GM18907 (cell line): ENCODE measurements around the gene ISM1.
"Not testable (repeated sequence)": the region's sequence is repeated elsewhere in the genome, so short reads cannot be mapped to it uniquely, and the experiment has no call there.

Experiments used
- ATAC-seq: cut with Tn5 transposase; IDR thresholded peaks from one replicate; pipeline ENCODE4 v1.9.1; 2021; ENCODE audit warnings: mild to moderate bottlenecking, moderate library complexity; ENCODE audit not compliant: unreplicated experiment

ISM1 gene

DNA sequence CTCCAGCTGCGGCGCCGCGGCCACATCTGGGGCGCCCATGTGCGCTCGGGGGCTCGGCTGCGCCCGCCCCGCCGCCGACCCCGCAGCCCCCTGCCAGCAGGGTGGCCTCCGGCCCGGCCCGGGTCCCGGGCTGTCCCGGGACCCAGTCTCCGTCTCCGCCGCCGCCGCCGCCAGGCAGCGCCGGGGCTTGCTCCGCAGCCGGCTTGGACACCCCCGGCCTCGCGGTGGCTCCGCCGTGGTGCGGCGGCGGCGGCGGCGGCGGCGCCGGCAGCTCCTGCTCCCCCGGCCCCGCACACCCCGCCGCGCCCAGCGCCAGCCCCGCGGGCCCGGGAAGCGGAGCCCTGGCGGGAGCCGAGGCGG is 219 bp downstream of the ISM1 start:
- peak; percentile 24 for ATAC-seq

DNA sequence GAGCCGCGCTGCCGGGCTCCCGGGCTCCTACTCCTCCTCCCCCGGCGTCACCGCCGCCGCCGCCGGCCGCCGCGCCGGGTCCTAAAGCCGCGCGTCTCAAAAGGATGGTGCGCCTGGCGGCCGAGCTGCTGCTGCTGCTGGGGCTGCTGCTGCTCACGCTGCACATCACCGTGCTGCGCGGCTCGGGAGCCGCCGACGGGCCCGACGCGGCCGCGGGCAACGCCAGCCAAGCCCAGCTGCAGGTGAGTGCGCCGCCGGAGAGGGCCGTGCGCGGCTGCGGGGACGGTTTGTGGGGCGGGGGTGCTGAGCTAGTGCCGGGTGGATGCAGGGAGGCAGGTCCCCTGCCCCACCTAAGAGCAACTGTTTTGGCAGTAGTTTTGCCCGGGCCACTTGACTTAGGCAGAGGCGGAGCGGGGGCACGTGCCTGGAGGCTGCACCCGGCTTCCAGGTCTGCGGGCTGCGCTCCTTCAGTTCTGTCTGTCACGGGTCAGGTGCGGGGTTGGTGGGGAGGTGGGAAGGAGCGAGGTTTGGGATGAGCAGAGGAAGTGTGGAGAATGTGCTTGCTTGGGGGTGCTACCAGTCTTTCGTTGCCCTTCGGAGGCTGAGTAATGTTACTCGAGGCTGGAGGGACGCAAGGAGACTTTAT is 722 bp downstream of the ISM1 start:
- peak; percentile 93 for ATAC-seq

DNA sequence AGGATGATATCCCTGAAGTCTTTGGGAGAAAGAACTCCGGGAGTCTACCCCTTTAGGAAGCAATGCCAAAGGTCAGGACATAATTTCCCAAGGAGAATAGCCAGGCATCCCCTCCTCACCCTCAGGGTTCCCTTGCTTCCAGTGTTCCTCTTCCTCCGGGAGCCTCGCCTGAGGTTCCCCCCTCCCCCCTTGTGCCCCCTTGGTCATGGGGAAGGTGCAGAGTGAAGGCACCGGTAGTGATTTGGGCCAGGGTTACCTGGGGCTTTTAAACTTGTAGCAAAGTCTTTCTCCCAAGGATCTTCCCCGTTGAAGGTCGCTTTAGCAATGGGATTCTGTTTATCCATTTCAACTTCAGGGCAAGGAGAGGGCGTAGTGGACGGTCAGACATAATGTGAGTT is 1.2 kb downstream of the ISM1 start:
- no peak for ATAC-seq

DNA sequence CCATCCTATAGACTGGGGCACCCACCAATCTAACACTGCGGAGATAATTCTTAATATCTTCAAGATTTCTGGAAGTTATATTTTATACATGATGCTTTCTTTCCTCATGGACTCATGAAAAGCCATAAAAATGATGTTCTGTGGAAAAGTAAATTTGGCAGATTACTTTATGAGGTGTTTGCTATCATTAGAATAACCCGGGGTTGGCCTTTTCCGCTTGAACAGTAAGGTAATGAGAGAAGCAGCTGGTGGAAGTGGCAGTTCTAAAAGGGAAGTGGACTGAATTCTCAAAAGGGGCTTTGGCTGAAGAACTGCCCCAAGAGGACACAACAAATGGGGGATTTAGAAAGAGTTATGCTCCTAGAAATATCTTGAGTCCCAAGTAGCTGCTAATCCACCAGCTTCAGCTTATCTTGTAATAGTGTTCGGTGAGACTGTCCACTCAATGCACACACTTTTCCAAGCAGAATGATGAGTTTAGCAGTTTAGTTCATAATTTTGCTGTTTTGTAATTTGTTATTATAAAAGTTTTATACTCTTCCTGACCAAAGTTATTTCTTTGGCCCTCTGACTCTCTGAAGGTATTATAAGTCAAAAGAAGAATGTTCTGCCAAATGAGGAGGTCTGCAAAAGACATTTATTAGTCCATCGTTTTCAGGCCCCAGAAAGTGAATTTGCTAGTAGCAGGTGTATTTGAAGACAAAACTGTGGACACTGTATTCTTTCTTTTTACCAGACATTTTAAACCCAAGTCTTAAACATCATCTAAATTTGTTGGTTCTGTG is 2.9 kb downstream of the ISM1 start:
- no peak for ATAC-seq

DNA sequence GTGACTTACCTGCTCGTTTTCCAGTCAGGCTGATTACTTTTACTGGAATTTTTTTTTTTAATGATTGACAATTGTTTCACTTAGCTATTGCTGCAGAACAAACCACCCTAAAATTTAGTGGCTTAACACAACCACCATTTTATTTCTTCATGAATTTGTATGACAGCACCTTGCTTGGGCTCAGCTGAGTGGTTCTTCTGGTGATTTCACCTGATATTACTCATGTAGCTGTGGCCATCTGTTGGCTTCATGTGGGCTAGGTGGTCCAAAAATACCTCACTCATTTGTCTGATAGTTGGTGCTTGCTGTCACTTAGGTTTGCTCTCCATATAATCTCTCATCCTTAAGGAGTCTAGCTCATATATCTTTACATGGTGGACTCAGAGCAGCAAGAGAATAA is 5.3 kb downstream of the ISM1 start:
- ATAC-seq = no peak

DNA sequence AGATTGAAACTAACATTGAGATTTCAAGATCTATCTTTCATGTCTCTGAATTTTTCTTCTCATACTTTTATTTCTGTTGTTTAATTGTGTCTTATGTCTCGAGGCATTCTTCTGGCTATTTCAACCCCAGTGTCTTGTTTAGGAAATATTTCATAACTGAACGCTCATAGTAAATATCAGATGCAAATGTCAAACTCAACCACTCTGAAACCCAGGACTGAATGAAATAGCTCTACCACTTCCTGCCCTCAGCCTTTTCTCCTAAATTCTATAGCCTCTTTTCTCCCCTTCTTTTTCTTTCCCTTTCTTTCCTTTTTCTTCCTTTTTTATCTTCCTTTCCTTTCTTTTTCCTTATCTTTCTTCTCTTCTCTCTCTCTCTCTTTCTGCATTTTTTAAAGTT is 7.7 kb downstream of the ISM1 start:
- ATAC-seq = no peak

DNA sequence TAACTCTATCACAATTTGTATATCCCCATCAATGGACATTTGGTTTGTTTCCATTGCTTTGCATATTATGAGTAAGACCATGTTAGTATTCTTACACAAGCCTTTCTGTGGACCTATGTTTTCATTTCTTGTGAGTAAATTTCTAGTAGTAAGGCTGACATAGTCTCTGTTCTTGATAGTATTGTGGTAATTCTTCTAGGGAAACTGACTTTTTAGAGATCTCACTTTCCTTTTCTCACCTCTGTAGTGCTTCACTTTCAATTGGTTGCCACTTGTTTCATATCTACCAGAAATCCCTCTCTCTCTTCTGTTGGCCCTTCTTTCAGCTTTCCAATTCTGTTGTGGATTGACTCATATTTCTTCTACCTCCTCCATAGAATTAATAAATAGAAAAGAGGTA is 8.5 kb downstream of the ISM1 start:
- peak; percentile 71 for ATAC-seq

DNA sequence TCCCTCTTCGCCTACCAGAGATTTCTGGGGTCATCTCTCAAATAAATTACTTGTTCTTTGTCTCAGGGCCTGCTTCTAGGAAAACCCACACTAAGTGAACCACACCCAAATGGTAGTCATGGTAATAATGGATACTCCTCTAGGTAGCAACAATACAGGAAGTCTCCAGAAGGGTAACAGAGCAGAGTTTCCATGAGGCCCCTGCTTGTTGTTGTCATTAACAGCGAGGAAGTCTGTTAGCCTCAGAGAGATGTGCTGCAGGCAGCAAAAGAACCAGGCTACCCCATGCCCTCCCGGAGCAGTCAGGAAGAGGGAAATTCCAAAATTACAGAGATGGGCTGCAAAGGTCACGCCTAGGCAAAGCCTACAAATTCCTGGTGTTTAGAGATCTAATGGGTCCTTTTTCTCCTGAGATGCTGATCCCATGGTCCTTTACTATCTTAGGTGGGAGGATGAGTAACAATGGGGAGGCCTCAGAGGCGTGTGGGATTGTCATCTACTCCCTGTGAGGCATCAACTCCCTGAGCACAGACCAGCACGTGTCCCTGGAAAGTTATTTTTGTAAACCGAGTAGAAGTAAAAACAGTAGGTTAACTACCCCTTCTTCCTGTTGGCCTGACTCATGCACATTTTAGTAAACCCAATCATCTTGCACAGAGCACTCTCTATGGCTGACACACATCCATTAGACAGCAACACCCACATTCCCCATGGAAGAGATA is 10.1 kb downstream of the ISM1 start:
- no peak for ATAC-seq

DNA sequence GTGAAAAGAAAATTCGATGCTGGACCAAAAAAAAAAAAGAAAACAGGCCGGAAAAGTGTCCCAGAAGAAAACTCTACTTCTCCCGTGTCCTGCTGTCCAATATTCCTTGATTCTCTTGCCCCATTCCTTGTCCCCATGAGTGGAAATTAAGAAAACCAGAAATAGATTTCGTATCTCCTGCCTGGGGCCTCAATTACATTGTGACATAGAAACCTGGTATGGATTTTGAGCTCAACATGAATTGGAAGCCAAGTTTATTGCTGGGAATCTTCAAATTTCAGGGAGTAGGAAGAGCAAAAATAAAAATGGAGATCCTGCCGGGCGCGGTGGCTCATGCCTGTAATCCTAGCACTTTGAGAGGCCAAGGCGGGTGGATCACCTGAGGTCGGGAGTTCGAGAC is 11.9 kb downstream of the ISM1 start:
- ATAC-seq = no peak

DNA sequence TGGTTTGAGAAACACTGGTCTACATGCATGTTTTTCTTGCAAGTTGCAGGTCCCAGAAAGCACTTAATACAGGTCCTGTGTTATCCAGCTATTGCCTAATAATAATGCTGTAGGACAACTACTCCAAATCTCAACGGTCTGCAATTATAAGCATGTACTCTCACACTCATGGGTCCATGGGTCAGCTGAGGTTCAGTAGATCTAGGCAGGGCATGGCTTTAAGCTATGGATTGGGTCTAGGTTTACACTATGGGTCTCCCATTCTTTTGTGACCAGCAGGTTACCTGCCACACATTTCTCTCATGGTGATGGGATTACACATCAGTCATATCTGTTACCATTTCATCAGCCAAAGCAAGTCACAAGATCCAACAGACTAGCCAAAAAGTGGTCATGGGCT is 13.9 kb downstream of the ISM1 start:
- ATAC-seq = no peak

DNA sequence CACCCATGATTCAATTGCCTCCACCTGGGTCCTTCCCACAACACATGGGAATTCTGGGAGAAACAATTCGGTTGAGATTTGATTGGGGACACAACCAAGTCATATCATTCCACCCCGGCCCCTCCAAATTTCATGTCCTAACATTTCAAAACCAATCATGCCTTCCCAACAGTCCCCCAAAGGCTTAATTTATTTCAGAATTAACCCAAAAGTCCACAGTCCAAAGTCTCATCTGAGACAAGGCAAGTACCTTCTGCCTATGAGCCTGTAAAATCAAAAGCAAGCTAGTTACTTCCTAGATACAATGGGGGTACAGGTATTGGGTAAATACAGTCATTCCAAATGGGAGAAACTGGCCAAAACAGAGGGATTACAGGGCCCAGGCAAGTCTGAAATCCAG is 15.3 kb downstream of the ISM1 start:
- ATAC-seq = not testable (repeated sequence)

DNA sequence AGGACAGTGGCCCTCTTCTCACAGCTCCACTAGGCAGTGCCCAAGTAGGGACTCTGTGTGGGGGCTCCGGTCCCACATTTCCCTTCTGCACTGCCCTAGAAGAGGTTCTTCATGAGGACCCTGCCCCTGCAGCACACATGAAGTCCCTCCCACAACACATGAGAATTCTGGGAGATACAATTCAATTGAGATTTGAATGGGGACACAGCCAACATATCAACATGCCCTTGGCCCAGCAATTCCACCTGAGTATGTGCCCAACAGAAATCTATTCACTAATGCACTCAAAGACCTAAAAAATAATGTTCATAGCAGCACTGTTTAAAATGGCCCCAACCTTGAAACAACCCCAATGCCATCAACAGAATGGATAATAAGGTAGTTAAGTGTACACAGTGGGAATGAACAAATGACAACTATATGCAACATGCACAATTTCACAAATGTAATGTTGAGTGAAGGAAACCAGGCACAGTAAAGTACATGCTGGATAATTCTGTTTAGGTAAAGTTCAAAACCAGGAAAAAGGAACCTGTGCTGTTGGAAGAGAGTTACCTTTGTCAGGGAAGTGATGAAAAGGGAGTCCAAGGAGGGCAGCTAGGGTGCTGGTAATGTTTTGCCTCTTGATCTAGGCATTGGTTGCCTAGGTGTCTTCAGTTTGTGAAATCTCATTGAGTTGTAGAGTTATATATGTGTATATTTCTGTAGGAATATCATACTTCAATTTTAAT is 16.1 kb downstream of the ISM1 start:
- no peak for ATAC-seq

DNA sequence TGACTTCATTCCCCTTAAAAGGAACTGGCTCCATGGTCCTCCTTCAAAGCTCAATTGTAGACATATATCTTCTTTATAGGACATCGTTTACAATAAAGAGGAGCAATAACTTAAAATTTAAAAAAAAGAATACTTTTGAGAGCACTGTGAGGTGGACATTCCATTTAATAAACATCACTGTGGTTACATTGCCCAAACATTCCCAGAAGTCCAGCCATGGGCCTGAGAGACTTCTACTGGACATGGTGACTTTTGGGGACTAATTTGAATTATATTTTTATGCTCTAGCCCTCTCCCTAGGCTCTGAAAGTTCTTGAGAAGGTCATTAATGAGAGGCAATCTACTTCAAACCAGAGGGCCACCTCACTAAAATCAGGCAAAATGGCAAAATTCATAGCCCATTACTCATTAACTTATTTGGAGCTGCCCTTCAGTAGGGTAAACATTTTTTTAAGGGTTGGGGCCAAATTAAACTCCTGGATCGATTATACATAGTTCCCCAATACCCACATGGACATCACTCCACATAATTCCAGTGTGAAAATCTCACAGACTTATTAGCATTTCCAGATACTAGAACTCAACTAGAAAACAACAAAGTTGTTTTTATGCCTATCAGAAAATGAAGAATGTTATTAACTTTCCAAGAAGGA is 17.1 kb downstream of the ISM1 start:
- ATAC-seq = no peak

DNA sequence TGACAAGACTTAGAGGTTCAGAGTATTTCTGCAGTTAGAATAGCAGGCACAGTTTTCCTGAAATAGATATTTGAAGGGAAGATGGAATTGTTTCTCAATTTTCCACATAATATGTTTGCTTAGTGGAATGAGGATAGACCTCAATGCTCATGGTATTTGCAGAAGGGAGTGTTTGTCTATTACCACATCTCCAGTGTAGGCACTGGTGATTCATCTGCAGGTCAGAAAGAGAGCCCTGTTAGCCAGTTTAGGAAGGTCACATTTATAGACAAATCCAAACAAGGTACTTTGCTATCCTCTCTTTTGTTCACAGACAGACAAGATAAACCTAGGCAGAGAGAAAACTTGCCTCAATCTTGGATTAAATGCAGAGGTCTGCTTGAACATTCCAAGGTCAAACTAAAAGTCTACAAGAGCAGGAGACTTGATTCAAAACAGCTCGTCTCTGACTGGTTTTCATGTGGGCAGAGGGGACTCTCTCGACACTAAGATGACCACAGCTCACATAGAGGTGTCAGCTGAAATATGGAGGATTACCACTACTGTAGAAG is 22.8 kb downstream of the ISM1 start:
- no peak for ATAC-seq

DNA sequence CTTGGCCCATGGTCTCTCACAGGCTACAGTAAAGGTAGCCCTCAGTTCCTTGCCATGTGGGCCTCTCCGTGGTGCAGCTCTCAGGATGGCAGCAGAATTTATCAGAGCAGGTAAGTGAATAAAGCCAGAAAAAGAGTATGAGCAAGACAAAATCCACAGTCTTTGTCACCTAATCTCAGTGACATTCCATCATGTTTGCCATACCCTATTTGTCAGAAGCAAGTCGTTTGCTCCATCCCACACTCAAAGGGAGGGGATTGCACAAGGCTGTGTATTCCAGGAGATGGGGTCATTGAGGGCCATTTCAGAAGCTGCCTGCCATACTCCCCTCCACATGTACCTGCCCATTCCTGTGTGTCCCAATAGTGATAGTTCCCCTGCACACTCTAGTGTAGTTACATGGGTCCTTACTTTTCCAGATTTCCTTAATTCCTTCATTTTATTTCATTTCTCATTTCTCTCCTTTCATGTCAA is 24.2 kb downstream of the ISM1 start:
- no peak for ATAC-seq

DNA sequence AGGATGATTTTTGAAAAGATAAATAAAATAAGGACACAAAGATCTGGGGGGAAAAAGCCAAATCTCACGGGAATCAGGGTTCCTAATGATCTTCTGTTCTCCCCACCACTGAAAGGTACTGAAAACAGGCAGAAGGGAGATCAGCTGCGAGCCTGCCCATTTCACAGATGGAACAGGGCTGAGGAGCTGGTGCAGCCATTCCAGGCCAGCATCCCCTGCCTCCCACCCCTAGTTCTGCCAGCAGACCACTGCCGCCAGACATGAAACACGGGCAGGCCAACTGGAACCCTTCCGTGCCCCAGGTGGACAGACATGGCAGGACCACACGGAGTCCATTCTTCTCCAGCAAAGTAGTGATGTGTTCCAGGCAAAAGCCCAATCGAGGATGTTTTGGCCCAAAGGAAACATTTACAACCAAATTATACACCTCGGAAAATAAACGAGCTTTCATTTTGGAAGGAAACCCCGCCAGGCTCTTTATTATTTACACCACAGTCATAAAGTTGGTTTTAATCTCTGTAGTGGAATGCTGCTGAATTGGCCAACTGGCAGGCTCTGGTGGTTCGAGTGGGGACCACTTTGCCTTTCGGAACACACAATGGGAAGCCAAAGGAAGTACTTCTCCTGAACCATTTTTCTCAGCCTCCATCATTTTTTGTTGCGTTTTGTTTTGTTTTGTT is 28.2 kb downstream of the ISM1 start:
- no peak for ATAC-seq

DNA sequence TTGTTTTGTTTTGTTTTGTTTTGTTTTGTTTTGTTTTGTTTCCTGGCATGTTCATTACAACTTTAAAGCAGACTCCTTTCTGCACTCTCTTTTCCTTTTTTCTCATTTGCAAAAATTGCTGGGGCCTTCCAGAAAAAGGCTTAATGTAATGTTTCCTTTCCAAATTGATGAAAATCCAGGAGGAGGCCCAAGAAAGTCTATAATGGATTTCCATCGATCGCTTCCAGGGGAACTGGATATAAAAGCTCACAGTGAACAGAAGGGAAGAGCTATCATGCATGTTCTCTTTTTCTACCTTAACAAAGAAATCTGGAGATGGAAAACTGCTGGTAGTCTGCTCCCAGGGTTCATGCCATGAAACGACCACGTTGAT is 28.7 kb downstream of the ISM1 start:
- no peak for ATAC-seq

DNA sequence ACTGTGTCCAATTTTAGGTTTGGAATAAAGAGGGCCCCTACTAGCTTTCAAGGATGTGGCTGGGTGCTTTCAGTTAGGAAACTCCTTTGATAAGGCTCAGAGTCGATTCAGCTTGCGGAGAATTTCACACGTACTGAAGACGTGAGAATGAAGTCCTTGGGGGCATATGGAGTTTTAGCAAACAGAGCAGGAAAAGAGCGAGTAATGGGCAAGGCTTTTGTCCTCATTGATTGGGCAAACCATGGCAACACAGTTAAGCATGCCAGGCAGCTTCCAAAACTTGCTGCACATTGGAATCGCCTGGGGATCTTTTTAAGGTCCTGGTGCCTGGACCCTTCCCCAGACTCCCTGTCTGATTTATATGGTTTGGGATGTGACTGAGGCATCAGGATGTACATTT is 29.2 kb downstream of the ISM1 start:
- ATAC-seq = no peak

DNA sequence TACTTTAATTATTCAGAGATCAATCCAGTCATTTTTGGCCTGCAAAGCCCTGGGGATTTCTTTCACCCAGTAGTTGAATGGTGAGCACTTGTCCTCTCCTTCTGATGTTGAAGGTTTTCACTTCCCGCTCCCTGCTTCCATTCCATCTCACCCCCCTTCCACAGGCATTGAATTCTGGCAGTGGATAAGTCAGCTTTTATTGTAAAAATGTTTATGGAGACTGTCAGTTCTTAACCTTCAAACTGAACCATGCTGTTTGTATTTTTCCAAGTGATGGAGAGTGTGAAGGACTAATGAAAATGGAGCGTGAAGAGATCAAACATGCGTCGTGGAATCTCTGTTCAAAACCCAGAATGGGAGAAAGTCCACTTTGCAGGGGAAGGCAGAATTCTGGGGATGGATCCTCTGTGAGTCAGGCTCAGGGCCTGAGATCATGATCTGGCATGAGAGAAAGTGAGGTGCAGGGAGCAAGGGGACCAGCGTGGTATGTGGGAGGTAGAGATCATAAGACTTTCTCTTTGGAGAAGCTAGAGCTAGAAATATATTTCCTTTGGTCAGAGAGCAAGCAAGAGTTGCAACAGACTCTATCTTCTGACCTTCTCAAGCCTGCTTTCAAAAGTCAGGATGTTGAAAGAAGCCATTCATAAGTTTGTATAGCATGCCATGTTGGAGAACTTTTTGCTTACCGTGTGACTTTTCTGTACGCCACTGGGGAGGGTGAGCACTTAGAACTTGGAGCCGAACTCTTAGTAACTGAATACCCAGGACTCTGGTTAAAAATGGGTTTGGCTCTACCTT is 30.2 kb downstream of the ISM1 start:
- no peak for ATAC-seq
